Activated T-cell treated with anti-CD3 and anti-CD28 coated beads, Interleukin-2, amount 50 U/mL, for 24 hours (primary cell): ENCODE results near the gene CATSPERZ.

Source experiments
- DNase-seq: peaks from one replicate; pipeline ENCODE4 v3.0.0-alpha.2; 2020
- H3K27ac Mint-ChIP-seq: 2 replicates; pipeline ENCODE4 v1.8.0; 2020; ENCODE audit warnings: mild to moderate bottlenecking, mixed read lengths
- H3K27me3 Mint-ChIP-seq: 2 replicates; pipeline ENCODE4 v1.8.0; 2020; ENCODE audit warnings: mixed read lengths
- H3K36me3 Mint-ChIP-seq: 2 replicates; pipeline ENCODE4 v1.8.0; 2020; ENCODE audit warnings: low read depth, mixed read lengths
- H3K4me1 Mint-ChIP-seq: 2 replicates; pipeline ENCODE4 v1.8.0; 2020; ENCODE audit warnings: low read depth, mixed read lengths
- H3K4me3 Mint-ChIP-seq: 2 replicates; pipeline ENCODE4 v1.8.0; 2020; ENCODE audit warnings: mild to moderate bottlenecking, moderate library complexity, mixed read lengths
- H3K9me3 Mint-ChIP-seq: 2 replicates; pipeline ENCODE4 v1.8.0; 2020; ENCODE audit warnings: mixed read lengths

Gene CATSPERZ

DNA sequence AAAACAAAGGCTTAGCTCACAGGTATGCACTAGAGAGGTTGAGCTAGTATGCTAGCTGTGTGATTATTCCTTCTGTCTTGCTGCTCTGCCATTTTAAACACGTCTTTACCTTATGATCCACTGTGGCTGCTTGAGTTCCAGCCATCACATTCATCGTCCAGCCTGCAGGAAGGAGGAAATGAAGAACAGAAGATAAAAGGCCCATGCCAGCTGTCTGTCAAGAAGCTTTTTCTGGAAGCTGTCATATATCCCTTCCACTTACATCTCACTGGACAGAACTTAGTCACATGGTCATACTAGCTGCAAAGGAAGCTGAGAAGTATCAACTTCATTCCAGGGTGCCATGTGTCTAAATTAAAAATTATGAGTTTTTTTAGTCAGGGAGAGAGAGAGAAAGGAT is 27.2 kb downstream of the CATSPERZ start:
- Mint-ChIP-seq H3K27ac (no peak overlapping the region), H3K4me3 (no peak overlapping the region), H3K27me3 (no peaks in the 10 kb centered on the region), H3K9me3 (no peaks in the 10 kb centered on the region), H3K36me3 (no peaks in the 10 kb centered on the region), H3K4me1 (peaks cover 10% of the 10 kb centered on the region)
- no peak for DNase-seq

DNA sequence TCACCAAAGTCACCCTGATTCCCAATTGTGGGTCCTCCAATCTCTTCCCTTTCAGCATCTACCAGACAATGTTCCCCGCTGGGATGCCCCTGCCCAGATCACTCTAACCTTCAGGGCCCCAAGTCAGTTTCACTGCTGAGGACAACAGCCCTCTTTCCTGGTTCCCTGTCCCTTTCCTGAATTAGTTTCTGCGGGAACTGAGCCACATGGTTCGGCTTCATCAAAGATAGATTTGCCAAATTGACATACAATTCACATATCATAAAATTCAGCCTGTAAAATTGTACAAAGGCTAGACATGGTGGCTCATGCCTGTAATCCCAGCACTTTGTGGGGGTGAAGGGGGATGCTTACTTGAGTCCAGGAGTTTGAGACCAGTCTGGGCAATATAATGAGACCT is 27.8 kb downstream of the CATSPERZ start:
- Mint-ChIP-seq H3K9me3 (no peaks in the 10 kb centered on the region), H3K4me3 (no peak overlapping the region), H3K27me3 (no peaks in the 10 kb centered on the region), H3K27ac (no peak overlapping the region), H3K4me1 (peaks cover 12% of the 10 kb centered on the region), H3K36me3 (no peaks in the 10 kb centered on the region)
- no peak for DNase-seq

DNA sequence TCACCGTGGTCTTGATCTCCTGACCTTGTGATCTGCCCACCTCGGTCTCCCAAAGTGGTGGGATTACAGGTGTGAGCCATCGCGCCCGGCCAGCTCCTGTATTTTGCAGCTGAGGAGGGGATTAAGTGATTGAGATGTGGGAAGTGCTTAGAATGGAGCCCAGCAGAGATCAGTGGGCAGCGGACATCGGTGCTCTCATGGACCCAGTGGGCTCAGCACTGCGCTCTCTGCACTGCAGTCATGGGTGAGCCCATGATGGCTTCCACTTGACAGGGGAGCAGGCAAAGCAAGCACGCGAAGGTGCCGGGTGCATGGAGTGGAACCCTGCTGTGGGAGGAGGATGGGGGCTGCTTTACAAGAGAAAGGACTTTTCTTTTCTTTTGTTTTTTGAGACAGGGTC is 30.7 kb downstream of the CATSPERZ start:
- Mint-ChIP-seq H3K4me3 (no peak overlapping the region), H3K27ac (no peak overlapping the region), H3K36me3 (peaks cover 5% of the 10 kb centered on the region), H3K27me3 (no peaks in the 10 kb centered on the region), H3K4me1 (peaks cover 27% of the 10 kb centered on the region), H3K9me3 (no peaks in the 10 kb centered on the region)
- no peak for DNase-seq

DNA sequence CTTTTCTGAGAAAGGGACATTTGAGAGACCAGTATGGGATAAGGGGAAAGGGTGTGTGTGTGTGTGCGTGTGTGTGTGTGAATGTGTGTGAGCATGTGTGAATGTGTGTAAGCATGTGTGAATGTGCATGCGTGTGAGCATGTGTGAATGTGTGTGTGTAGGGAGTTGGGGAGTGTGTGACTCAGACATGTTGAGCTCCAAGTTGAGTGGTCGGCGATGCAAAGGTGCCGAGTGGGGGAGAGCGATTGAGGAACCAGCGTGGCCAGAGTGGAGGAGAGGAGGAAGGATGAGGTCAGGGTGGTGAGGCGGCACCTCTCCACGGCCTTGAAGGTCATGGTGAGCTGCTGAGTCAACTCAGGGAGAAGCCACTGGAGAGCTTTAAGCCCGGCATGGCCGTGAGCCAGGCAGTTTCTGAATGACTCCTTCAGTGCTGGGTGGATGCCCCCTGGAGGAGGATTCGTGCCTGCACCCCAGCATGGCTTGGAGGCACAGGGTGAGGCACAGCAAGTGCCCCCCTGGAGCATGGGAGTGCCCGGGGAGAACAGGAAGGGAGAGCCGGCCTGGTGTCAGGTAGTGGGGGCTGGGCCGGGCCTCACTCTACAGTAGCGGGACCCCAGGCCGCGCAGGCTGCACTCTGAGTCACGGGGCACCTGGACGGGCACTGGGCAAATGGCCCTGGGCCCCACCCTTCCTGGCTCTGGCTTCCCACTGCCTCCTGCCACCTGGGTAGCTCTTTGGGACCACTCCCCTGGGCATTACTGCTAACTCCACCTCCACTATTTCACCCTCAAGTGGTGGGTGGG is 31.6 kb downstream of the CATSPERZ start:
- H3K4me1 Mint-ChIP-seq: peaks cover 28% of the 10 kb centered on the region
- H3K4me3 Mint-ChIP-seq: no peak overlapping the region
- peak; percentile 81 for DNase-seq
- peak overlapping the region; percentile 82 for H3K27ac Mint-ChIP-seq
- no peaks in the 10 kb centered on the region for H3K9me3 Mint-ChIP-seq
- H3K36me3 Mint-ChIP-seq: peaks cover 5% of the 10 kb centered on the region
- no peaks in the 10 kb centered on the region for H3K27me3 Mint-ChIP-seq

DNA sequence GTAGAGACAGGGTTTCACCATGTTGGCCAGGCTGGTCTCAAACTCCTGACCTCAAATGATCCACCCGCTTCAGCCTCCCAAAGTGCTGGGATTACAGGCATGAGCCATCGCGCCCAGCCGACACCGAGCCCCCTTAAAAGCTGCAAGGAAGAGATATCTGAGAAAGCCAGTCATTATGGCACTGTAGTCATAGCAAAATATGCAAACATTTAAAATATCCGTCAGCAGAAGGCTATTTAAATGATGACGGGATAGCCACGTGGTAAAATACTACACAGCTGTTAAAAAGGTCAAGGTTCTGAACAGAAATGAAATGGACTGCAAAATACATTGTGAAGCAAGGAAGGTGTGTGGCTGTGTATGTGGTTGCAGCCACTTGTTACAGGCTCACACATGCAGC is 33.4 kb downstream of the CATSPERZ start:
- Mint-ChIP-seq H3K36me3 (peaks cover 18% of the 10 kb centered on the region), H3K9me3 (no peaks in the 10 kb centered on the region), H3K4me1 (peaks cover 39% of the 10 kb centered on the region), H3K27ac (no peak overlapping the region), H3K4me3 (no peak overlapping the region), H3K27me3 (no peaks in the 10 kb centered on the region)
- DNase-seq: no peak

DNA sequence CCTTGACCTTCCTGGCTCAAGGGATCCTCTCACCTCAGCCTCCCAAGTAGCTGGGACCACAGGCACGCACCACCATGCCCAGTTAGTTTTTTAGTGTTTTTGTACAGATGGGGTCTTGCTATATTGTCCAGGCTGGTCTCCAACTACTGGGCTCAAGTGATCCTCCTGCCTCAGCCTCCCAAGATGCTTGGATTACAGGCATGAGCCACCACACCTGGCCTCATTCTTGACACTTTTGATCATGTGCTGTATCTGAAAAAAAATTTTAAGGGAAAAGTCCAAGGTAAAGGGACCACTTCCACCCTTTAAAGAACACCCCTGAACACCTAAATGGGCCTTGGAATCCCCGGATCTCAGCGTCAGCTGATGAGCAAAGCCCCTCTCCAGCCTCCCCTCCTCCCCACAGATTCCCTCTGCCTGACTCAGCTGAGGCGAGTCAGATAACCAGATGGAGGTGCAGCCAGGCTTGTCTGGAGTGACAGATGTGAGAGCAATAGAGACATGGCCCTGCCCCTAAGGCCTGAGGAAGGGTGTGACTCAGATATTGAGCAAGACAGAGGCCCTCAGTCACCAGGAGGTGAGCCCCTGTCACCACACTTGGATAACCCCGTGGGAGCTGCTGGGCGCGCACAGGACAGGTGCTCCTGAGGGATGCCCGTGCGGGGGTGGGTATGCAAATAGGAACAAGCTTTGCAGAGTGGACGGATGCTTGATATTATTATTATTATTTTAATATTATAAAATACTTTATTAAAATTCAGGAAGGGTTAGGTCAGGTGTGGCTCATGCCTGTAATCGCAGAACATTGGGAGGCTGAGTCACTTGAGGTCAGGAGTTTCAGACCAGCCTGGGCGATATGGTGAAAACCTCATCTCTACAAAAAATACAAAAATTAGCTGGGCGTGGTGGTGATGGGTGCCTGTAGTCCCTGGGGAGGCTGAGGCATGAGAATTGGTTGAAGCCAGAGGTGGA is 34.9 kb downstream of the CATSPERZ start:
- no peak overlapping the region for H3K4me3 Mint-ChIP-seq
- no peak for DNase-seq
- H3K4me1 Mint-ChIP-seq: peaks cover 51% of the 10 kb centered on the region
- peak overlapping the region; percentile 85 for H3K27ac Mint-ChIP-seq
- no peaks in the 10 kb centered on the region for H3K9me3 Mint-ChIP-seq
- peaks cover 30% of the 10 kb centered on the region for H3K36me3 Mint-ChIP-seq
- H3K27me3 Mint-ChIP-seq: no peaks in the 10 kb centered on the region

DNA sequence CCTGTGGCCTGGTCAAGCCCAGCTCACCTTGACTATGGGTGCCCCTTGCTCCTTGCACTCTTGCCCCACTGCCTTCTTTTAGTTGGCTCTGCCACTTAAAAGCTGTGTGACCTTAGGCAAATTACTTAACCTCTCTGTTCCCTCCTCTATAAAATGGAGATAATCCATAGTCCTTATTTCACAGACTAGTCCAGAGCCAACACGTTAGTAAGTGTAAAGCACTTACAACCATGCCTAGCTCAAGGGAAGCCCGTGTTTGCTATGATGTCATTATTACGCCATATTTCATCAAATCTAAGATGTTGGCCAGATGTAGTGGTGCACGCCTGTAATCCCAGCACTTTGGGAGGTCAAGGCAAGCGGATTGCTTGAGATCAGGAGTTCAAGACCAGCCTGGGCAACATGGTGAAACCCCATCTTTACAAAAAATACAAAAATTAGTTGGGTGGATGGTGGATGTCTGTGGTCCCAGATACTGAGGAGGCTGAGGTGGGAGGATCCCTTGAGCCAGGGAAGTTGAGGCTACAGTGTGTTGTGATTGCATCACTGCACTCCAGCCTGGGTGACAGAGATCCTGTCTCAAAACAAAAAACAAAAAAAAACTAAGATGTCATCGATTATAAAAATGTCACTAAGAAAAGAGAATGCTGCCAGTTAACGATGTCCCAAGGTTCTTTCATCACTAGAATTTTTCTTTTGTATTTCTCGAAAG is 37.5 kb downstream of the CATSPERZ start:
- no peak for DNase-seq
- Mint-ChIP-seq H3K27ac (peak overlapping the region; percentile 30), H3K36me3 (peaks cover 51% of the 10 kb centered on the region), H3K4me1 (peaks cover 60% of the 10 kb centered on the region), H3K9me3 (no peaks in the 10 kb centered on the region), H3K4me3 (no peak overlapping the region), H3K27me3 (no peaks in the 10 kb centered on the region)

DNA sequence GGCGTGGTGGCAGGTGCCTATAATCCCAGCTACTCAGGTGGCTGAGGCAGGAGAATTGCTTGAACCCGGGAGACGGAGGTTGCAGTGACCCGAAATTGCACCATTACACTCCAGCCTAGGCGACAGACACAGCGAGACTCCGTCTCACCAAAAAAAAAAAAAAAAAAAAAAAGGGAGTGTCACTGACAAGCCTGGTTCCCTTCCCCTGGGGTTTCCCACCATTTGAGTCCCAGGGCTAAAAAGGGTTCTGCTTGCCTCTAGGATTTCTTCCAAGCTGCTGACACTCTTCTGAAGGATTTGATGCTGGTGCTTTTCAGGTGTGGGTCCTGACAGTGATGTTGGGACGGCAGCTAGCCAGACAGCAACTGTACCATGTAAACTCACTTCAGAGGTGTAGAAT is 38.6 kb downstream of the CATSPERZ start:
- Mint-ChIP-seq H3K27me3 (no peaks in the 10 kb centered on the region), H3K36me3 (peaks cover 55% of the 10 kb centered on the region), H3K4me3 (peak overlapping the region; percentile 91), H3K27ac (peak overlapping the region; percentile 89), H3K4me1 (peaks cover 58% of the 10 kb centered on the region), H3K9me3 (no peaks in the 10 kb centered on the region)
- DNase-seq: no peak

DNA sequence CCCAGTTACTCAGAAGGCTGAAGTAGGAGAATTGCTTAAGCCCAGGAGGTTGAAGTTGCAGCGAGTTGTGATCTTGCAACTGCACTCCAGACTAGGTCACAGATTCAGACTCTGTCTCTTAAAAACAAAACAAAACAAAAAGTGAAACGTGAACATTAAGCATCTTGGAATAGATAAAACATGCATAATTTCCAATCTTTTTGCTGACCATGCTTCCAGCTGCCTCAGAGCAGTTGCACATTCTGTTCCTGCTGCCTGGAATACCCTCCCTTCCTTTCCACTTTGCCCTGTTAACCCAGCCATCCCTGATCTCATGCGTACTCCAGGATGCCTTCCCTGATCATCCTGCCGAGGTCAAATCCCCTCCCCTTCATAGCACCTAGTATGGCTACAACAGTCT is 39.1 kb downstream of the CATSPERZ start:
- H3K9me3 Mint-ChIP-seq: no peaks in the 10 kb centered on the region
- H3K27me3 Mint-ChIP-seq: no peaks in the 10 kb centered on the region
- H3K36me3 Mint-ChIP-seq: peaks cover 59% of the 10 kb centered on the region
- H3K4me3 Mint-ChIP-seq: peak overlapping the region; percentile 91
- H3K4me1 Mint-ChIP-seq: peaks cover 57% of the 10 kb centered on the region
- H3K27ac Mint-ChIP-seq: peak overlapping the region; percentile 89
- no peak for DNase-seq

DNA sequence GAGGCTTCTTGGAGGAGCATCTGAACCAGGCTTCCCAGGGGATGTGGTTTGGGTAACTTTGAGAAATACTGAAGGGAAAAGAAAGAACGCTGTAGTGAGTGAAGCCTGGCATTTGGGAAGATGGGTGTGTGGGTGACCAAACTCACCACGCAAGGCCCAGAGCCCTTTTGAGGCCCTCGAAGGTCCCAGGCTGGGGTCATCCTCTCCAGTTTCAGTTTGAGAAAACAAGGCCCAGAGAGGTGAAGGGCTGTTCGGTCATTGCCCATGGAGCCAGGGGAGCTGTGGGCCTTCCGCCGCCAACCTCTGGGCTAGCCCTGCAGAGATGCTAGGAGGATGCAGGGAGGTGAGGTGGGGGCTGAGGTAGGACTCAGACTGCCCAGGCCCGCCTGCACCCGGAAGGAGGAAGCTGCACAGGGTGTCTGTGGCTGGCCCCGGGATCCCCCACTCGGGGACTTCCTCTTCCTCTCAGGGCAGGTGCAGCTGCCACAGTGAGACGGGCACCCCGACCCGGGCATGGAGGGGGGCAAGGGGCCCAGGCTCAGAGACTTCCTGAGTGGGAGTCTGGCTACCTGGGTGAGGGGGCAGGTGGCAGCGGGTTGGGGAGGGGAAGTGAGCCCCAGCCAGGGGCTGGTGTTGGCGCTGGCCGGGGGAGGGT is 39.7 kb downstream of the CATSPERZ start, which contains the start of gene CCDC88B:
Gene CCDC88B, plus strand, starts transcription at position 451 of the 655 bp plus-strand sequence. Its CDS starts 63 bp downstream, at position 514.
- peak within 1 kb of the TSS; percentile 89 for H3K27ac Mint-ChIP-seq
- peak; percentile 86 for DNase-seq
- peaks cover 53% of the 10 kb centered on the region for H3K4me1 Mint-ChIP-seq

DNA sequence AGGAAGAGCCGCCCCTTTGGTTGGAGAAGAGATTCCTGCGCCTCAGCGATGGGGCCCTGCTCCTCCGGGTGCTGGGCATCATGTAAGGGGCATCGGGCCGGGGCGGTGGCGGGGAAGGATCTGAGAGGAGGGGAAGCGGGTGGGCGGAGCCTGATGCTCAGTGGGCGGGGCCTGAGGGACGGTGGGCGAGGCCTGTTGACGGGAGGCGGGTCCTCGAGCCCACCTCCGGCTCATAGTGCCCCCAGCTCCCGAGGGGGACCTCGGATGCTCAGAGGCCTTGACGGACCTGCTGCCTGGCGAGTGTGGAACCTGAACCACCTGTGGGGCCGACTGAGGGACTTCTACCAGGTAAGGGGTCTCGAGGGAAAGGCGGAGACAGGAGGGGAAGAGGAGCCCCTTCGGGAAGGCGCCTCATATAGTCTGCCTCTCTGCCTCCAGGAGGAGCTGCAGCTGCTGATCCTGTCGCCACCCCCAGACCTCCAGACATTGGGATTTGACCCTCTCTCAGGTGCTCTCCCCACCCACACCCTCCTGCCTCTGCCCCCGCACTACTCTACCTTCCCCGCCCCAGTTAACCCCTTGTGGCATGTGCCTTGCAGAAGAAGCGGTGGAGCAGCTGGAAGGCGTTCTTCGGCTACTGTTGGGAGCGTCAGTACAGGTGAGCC is 40.6 kb downstream of the CATSPERZ start:
- Mint-ChIP-seq H3K4me1 (peaks cover 46% of the 10 kb centered on the region), H3K27ac (peak overlapping the region; percentile 89), H3K36me3 (peaks cover 71% of the 10 kb centered on the region), H3K9me3 (no peaks in the 10 kb centered on the region), H3K27me3 (no peaks in the 10 kb centered on the region), H3K4me3 (peak overlapping the region; percentile 91)
- peak; percentile 89 for DNase-seq

More for the DNA sequence above, 39.7 kb downstream of the CATSPERZ start, which contains the start of gene CCDC88B:
- Mint-ChIP-seq H3K9me3 (no peaks in the 10 kb centered on the region), H3K36me3 (peaks cover 64% of the 10 kb centered on the region), H3K27me3 (no peaks in the 10 kb centered on the region), H3K4me3 (peak within 1 kb of the TSS; percentile 91)

DNA sequence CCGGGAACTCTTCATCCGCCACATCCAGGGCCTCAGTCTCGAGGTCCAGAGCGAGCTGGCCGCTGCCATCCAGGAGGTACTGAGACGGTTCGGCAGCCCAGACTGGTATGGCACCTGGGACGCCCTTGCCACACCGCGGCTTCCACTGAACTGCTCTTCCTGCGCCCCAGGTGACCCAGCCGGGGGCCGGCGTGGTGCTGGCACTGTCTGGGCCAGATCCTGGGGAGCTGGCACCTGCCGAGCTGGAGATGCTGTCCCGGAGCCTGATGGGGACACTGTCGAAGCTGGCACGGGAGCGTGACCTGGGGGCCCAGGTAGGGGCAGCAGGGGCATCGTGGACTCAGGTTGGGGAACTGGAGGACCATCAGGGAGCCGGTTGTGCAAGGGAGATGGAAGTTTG is 41.3 kb downstream of the CATSPERZ start:
- DNase-seq: no peak
- H3K4me3 Mint-ChIP-seq: peak overlapping the region; percentile 91
- peaks cover 76% of the 10 kb centered on the region for H3K36me3 Mint-ChIP-seq
- H3K9me3 Mint-ChIP-seq: no peaks in the 10 kb centered on the region
- H3K27me3 Mint-ChIP-seq: no peaks in the 10 kb centered on the region
- H3K4me1 Mint-ChIP-seq: peaks cover 46% of the 10 kb centered on the region
- peak overlapping the region; percentile 89 for H3K27ac Mint-ChIP-seq
